ENCODE measurements around the gene TNFRSF14. TPM values are rescaled to one million over a fixed set of nuclear protein-coding genes. Genes with fewer than 3 reads are reported as not detected.

TNFRSF14 gene
- total and polyA plus RNA-seq, 2 of the 13 experiments (the other 11 are each of a cell fraction or from before 2014, with no cell fraction given), result 11.9 to 49.9 TPM

GRCh38 chr1:2564815-2565374 is 8.7 kb downstream of the TNFRSF14 start:
- TF ChIP-seq KDM2A (CRISPR knock-in tag; IDR thresholded peaks at IDR 0.05; ENCODE audit: borderline replicate concordance, low read depth), result peak; percentile 19; the same call in 1 of the 2 replicates
- no peak for TF ChIP-seq SMAD9 (CRISPR knock-in tag; IDR thresholded peaks at IDR 0.05)
- TF ChIP-seq NRL (CRISPR knock-in tag; IDR thresholded peaks at IDR 0.05; ENCODE audit: borderline replicate concordance), result no peak
- peak; percentile 2 for TF ChIP-seq AGO2 (optimal IDR thresholded peaks at IDR 0.05; ENCODE audit: low read depth, low read length)
- no peak for TF ChIP-seq ZNF33B (CRISPR knock-in tag; IDR thresholded peaks at IDR 0.05)
- no peak for TF ChIP-seq ZNF75D (CRISPR knock-in tag; IDR thresholded peaks at IDR 0.05; ENCODE audit: borderline replicate concordance)
- no peak for TF ChIP-seq RFXANK (CRISPR knock-in tag; IDR thresholded peaks at IDR 0.05)
- TF ChIP-seq AGO1 (IDR thresholded peaks at IDR 0.05; ENCODE audit: low read depth, low read length, poor library complexity, severe bottlenecking), result peak; percentile 58
- TF ChIP-seq ZNF17 (CRISPR knock-in tag; IDR thresholded peaks at IDR 0.05), result no peak
- no peak for TF ChIP-seq ZNF564 (CRISPR knock-in tag; IDR thresholded peaks at IDR 0.05)
- Histone ChIP-seq H3K27ac (ENCODE audit: extremely low read length, insufficient read depth, low read length) (no peak overlapping the region), H3K36me3 (replicated peaks in 1 of 2; ENCODE audit: control insufficient read depth in 1 of 2, insufficient read depth in 2 of 2, low read length in 2 of 2) (no peaks in the 10 kb centered on the region; a peak in 1 of 5 replicates), H2AFZ (ENCODE audit: low read length) (no peak overlapping the region), H4K20me1 (ENCODE audit: insufficient read depth, low read length) (no peaks in the 10 kb centered on the region), H3K9me3 (ENCODE audit: low read length) (no peaks in the 10 kb centered on the region), H3K27me3 (ENCODE audit: control insufficient read depth in 1 of 2, insufficient read depth in 2 of 2, low read length in 2 of 2) (peaks cover 5 to 26% of the 10 kb centered on the region in 2 experiments; a peak in 4 of 5 replicates), H3K79me2 (ENCODE audit: insufficient read depth, low read length) (no peaks in the 10 kb centered on the region), H3K4me1 (ENCODE audit: insufficient read depth, low read length) (peaks cover 17% of the 10 kb centered on the region), H3K9ac (ENCODE audit: insufficient read depth, low read depth, low read length) (no peak overlapping the region), H3K4me3 (replicated peaks in 1 of 3; ENCODE audit: insufficient read depth in 1 of 3, low read depth in 2 of 3, low read length in 3 of 3) (no peak overlapping the region), H3K4me2 (ENCODE audit: low read depth, low read length) (no peak overlapping the region)
- FAIRE-seq (no peak), ATAC-seq (no peak), DNase-seq (ENCODE audit: low spot score) (no peak)
- no TSS peak for BruUV-seq (replicated peaks)
- intact Hi-C loops (cut with micrococcal nuclease; ENCODE audit: unreplicated experiment), result no loop called here
- in situ Hi-C loops (cut with HindIII; ENCODE audit: extremely low pct_ligation_motif_present, low pct_unique_long_range_greater_than_20kb), result no loop called here
- 55% methylated on average over 6 of the region's 14 CpGs for WGBS (ENCODE audit: low lambda C conversion rate)
- ChIA-PET POLR2A (interaction anchor here (0.8 to 1.7 kb wide), 2 partner anchors 8 to 19 kb away, joined by 3 to 5 read pairs; partner anchors contain the start of gene TNFRSF14), CTCF (ENCODE audit: low intra/inter-chr PET ratio, low total read pairs) (no interaction called here)

All from HepG2 (cell line).